ENCODE results near the gene FOXP1. TPM values are rescaled to one million over a fixed set of nuclear protein-coding genes. Genes with fewer than 3 reads are reported as not detected.

FOXP1 gene
- total RNA-seq, 1 donor from 2014 or later, result 27.3 TPM

GRCh38 chr3:71517271-71517791, 66.2 kb downstream of the FOXP1 start:
- DNase-seq (ENCODE audit: low spot score), result no peak

GRCh38 chr3:71515636-71516365, 67.7 kb downstream of the FOXP1 start:
- H3K9ac ChIP-seq, result no peak overlapping the region
- Mint-ChIP-seq H3K27me3 (ENCODE audit: insufficient read depth, low read depth) (no peaks in the 10 kb centered on the region), H3K36me3 (peaks cover 4% of the 10 kb centered on the region), H3K4me1 (peaks cover 28% of the 10 kb centered on the region), H3K9me3 (no peaks in the 10 kb centered on the region), H3K27ac (no peak overlapping the region), H3K4me3 (no peak overlapping the region)
- no peak for TF ChIP-seq CTCF (IDR thresholded peaks at IDR 0.05)
- no peak for TF ChIP-seq EZH2 (IDR thresholded peaks at IDR 0.05)
- TF ChIP-seq EZH2phosphoT487 (IDR thresholded peaks at IDR 0.05), result no peak
- no peaks in the 10 kb centered on the region for H3K27me3 ChIP-seq
- H3K9me3 ChIP-seq (ENCODE audit: low read depth), result no peaks in the 10 kb centered on the region
- peaks cover 16% of the 10 kb centered on the region for H3K4me1 ChIP-seq
- no peak overlapping the region for H3K4me3 ChIP-seq
- no peaks in the 10 kb centered on the region for H3K79me2 ChIP-seq (ENCODE audit: low read depth)
- peaks cover 39% of the 10 kb centered on the region for H4K20me1 ChIP-seq (ENCODE audit: low read depth)
- H3F3A ChIP-seq (ENCODE audit: low read depth), result no peaks in the 10 kb centered on the region
- no peak overlapping the region for H2AFZ ChIP-seq (replicated peaks)
- H3K4me2 ChIP-seq, result no peak overlapping the region
- H3K27ac ChIP-seq, result no peak overlapping the region
- H3K36me3 ChIP-seq, result no peaks in the 10 kb centered on the region
- DNase-seq (ENCODE audit: low spot score), result no peak

More at GRCh38 chr3:71517271-71517791, 66.2 kb downstream of the FOXP1 start:
- no peaks in the 10 kb centered on the region for H3K9me3 Mint-ChIP-seq
- no peaks in the 10 kb centered on the region for H3K9me3 ChIP-seq (ENCODE audit: low read depth)
- H3K36me3 Mint-ChIP-seq, result peaks cover 4% of the 10 kb centered on the region
- H3K27me3 Mint-ChIP-seq (ENCODE audit: insufficient read depth, low read depth), result no peaks in the 10 kb centered on the region
- no peak overlapping the region for H3K27ac ChIP-seq
- H3F3A ChIP-seq (ENCODE audit: low read depth), result no peaks in the 10 kb centered on the region
- H3K79me2 ChIP-seq (ENCODE audit: low read depth), result no peaks in the 10 kb centered on the region
- no peak overlapping the region for H3K9ac ChIP-seq
- H3K4me2 ChIP-seq, result no peak overlapping the region
- peaks cover 10% of the 10 kb centered on the region for H3K4me1 ChIP-seq
- no peak overlapping the region for H2AFZ ChIP-seq (replicated peaks)
- TF ChIP-seq EZH2phosphoT487 (IDR thresholded peaks at IDR 0.05), result no peak
- no peak for TF ChIP-seq EZH2 (IDR thresholded peaks at IDR 0.05)
- no peak for TF ChIP-seq CTCF (IDR thresholded peaks at IDR 0.05)
- H3K36me3 ChIP-seq, result no peaks in the 10 kb centered on the region
- H3K4me1 Mint-ChIP-seq, result peaks cover 29% of the 10 kb centered on the region
- H3K4me3 ChIP-seq, result no peak overlapping the region
- no peaks in the 10 kb centered on the region for H3K27me3 ChIP-seq
- H3K4me3 Mint-ChIP-seq, result no peak overlapping the region
- H4K20me1 ChIP-seq (ENCODE audit: low read depth), result peaks cover 35% of the 10 kb centered on the region
- H3K27ac Mint-ChIP-seq, result no peak overlapping the region

GRCh38 chr3:71514621-71515020, 68.9 kb downstream of the FOXP1 start:
- no peak for DNase-seq (ENCODE audit: low spot score)
- Histone ChIP-seq H4K20me1 (ENCODE audit: low read depth) (peaks cover 31% of the 10 kb centered on the region), H3K9me3 (ENCODE audit: low read depth) (no peaks in the 10 kb centered on the region), H3K27ac (no peak overlapping the region), H3K27me3 (no peaks in the 10 kb centered on the region), H3K4me2 (no peak overlapping the region), H3K79me2 (ENCODE audit: low read depth) (no peaks in the 10 kb centered on the region), H3K4me1 (peaks cover 16% of the 10 kb centered on the region), H3F3A (ENCODE audit: low read depth) (no peaks in the 10 kb centered on the region), H2AFZ (replicated peaks) (no peak overlapping the region), H3K9ac (no peak overlapping the region), H3K4me3 (no peak overlapping the region), H3K36me3 (no peaks in the 10 kb centered on the region)
- Mint-ChIP-seq H3K27ac (no peak overlapping the region), H3K27me3 (ENCODE audit: insufficient read depth, low read depth) (no peaks in the 10 kb centered on the region), H3K9me3 (no peaks in the 10 kb centered on the region), H3K4me1 (peaks cover 16% of the 10 kb centered on the region), H3K4me3 (no peak overlapping the region), H3K36me3 (peaks cover 4% of the 10 kb centered on the region)
- TF ChIP-seq CTCF (IDR thresholded peaks at IDR 0.05) (no peak), EZH2 (IDR thresholded peaks at IDR 0.05) (no peak), EZH2phosphoT487 (IDR thresholded peaks at IDR 0.05) (no peak)

All from neural progenitor cell (in vitro differentiated cells).